DMS53 treated with DMSO at 0.1 percent for 48 hours (cell line): Measurements from ENCODE around the gene SLC9A3.
A peak's percentile ranks its signal among the peaks of the same experiment; 100 is the strongest.

ENCODE experiments used
- DNase-seq: peaks from one replicate; lab custom pipeline; 2025; ENCODE audit not compliant: unreplicated experiment; lab: John Stamatoyannopoulos, UW

SLC9A3 gene

GRCh38 chr5:539469-540070 lies 15.3 kb upstream of the SLC9A3 start:
- DNase-seq = no peak

- no peak for DNase-seq
Measured at GRCh38 chr5:538801-539468, 14.7 kb upstream of the SLC9A3 start.

GRCh38 chr5:538271-538771 lies 14.1 kb upstream of the SLC9A3 start:
- DNase-seq = no peak

- DNase-seq = no peak
Measured at GRCh38 chr5:537621-538071, 13.4 kb upstream of the SLC9A3 start.

GRCh38 chr5:537098-537497 lies 12.8 kb upstream of the SLC9A3 start:
- DNase-seq = no peak

GRCh38 chr5:535846-536698 lies 11.8 kb upstream of the SLC9A3 start:
- DNase-seq = no peak

- DNase-seq = no peak
Measured at GRCh38 chr5:534743-535671, 10.8 kb upstream of the SLC9A3 start.

GRCh38 chr5:533955-534742 lies 9.9 kb upstream of the SLC9A3 start:
- no peak for DNase-seq

GRCh38 chr5:533243-533954 lies 9.2 kb upstream of the SLC9A3 start:
- no peak for DNase-seq

GRCh38 chr5:532521-533242 lies 8.4 kb upstream of the SLC9A3 start:
- DNase-seq = no peak

- DNase-seq = no peak
Measured at GRCh38 chr5:531749-532315, 7.6 kb upstream of the SLC9A3 start.

- DNase-seq = no peak
Measured at GRCh38 chr5:531101-531748, 7.0 kb upstream of the SLC9A3 start.

- no peak for DNase-seq
Measured at GRCh38 chr5:530001-530955, 6.0 kb upstream of the SLC9A3 start.

- peak; percentile 19 for DNase-seq
Measured at GRCh38 chr5:528629-529511, 4.6 kb upstream of the SLC9A3 start.
